ENCODE results near the gene CACNA1C.

CACNA1C gene

DNA sequence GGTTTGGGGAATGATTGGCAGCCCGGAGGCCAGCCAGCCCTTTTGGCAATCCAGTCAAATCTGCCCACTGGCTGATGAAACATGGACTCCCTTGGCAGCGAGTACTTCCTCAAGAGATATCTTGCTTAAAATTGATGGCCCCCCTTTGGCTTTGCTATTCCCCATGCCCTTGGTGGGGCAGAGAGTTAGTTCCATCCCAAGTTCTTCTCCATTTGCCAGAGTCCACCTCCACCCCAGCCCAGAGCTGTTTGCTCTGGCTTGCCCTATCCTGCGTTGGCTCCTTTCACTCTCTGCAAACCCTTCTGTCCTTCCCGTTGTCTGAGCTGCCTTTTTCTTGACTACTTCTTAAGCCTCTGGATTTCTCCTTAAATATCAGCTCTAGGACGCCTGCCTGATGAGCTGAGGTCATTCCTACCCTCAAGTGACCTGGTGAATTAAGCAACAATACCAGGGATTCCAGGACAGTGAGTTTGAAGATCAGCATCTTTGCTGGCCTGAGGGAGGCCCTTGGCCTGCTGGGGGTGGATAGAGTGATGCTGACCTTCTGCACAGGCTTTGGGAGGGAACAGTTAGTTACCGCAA lies 212.0 kb downstream of the CACNA1C start:
- DNase-seq = no peak

DNA sequence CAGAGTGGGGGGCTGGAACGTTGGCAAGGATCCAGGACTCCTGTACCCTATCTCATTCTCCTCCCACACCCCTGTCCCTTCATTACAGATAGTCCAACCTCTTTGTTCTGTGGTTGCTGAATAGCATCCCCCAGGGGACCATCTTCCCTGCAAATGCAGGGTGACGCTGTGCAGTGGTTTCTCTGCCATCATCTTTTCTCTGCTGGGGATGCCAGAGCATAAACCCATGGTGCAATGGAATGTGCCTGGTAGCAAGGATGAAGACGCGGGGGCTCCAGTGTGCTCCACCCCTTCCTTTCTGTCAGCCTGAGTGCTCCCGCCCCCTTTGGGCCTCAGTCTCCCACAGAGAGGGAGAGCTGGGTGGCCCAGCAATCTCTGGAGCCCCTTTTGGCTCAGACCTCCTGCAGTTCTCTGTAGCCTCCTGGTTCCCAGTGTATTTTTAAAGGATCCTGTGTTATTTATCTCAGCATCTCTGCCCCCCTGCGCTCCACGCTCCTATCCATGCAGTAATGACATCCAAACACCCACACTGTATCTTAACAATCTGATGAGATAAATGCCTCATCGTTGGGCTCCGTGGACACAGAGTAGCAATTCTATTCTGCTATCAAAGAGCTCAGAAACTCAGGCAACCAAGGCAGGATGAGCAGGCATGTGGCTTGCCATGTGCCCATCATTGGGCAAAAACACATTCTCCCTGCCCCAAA lies 212.8 kb downstream of the CACNA1C start:
- no peak for DNase-seq

- DNase-seq = no peak
Observed at GRCh38 chr12:2266666-2267620, 214.2 kb downstream of the CACNA1C start.

- DNase-seq = no peak
Observed at GRCh38 chr12:2267703-2268470, 215.1 kb downstream of the CACNA1C start.

GRCh38 chr12:2268471-2269286 lies 215.9 kb downstream of the CACNA1C start:
- no peak for DNase-seq

GRCh38 chr12:2270846-2271245 lies 218.1 kb downstream of the CACNA1C start:
- DNase-seq = no peak

GRCh38 chr12:2271961-2272360 lies 219.2 kb downstream of the CACNA1C start:
- DNase-seq = no peak

GRCh38 chr12:2273288-2273687 lies 220.5 kb downstream of the CACNA1C start:
- no peak for DNase-seq

GRCh38 chr12:2273751-2274150 lies 221.0 kb downstream of the CACNA1C start:
- no peak for DNase-seq

DNA sequence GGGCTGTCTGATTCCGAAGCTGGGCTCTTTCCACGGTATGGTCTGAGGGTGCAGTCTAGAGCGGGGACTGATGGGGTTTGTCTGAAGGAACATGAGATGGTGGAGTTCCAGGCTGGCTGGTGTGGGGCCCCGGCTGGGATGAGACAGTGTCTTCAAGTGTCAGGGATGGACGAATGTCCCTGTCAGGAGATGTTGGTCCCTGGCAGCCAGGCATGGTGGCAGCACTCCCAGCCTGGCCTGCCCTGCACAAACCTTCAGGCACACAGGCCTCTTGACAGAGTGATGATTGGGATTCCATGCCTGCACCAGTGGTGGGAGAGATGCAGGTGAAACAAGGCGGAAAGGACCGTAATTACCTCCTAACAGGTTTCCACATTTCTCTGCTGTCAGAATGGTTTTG lies 221.9 kb downstream of the CACNA1C start:
- no peak for DNase-seq

GRCh38 chr12:2276288-2277033 lies 223.7 kb downstream of the CACNA1C start:
- no peak for DNase-seq

DNA sequence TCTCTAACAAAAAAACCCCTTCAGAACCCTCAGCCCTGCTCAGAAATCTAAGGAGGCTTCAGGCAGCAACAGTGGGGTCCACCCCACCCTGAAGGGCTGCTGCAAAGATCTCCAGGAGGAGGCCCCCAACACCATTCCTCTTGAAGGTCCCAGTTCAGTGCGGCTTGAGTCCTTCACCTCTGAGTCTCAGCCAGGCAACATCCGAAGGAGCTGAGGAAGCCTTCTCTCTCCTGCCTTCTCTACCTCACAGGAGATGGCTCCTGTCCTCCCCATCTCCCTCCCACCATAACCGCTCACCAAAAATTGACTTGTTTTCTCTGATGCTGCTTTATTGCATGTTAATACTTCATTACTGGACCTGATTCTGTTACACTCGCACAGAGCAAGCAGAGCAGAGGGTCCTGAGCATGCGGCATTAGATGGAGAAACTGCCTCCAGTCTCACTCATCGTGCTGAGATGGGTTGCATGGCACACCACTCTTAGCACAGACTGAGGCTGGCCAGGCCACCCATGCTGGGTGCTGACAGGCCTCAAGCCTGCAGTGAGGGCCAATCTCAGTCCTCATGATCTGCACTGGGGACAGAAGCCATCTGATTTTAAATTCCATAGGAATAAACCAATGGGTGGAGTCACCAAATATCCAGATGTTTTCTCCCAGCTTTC lies 224.8 kb downstream of the CACNA1C start:
- DNase-seq = no peak

GRCh38 chr12:2281446-2281845 lies 228.7 kb downstream of the CACNA1C start:
- DNase-seq = no peak

GRCh38 chr12:2282318-2282717 lies 229.5 kb downstream of the CACNA1C start:
- no peak for DNase-seq

DNA sequence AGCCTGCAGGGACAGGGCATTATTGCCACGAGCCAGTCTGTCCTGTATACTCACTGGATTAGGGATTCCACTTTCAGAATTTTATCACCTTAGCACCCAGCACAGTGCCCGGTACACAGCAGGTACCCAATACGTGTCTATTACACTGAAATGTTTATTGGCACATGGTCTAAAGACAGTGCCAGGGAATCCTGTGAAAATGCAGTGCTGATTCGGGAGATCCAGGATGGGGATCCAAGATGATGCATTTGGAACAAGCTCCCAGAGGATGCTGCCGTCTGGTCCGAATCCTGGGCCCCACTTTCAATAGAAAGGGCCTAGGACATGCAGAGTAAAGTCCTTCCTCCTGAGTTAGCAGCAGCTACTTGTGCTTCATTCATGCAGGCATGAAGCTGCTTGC lies 230.7 kb downstream of the CACNA1C start:
- DNase-seq = no peak

- DNase-seq = no peak
Observed at GRCh38 chr12:2283916-2284315, 231.1 kb downstream of the CACNA1C start.

DNA sequence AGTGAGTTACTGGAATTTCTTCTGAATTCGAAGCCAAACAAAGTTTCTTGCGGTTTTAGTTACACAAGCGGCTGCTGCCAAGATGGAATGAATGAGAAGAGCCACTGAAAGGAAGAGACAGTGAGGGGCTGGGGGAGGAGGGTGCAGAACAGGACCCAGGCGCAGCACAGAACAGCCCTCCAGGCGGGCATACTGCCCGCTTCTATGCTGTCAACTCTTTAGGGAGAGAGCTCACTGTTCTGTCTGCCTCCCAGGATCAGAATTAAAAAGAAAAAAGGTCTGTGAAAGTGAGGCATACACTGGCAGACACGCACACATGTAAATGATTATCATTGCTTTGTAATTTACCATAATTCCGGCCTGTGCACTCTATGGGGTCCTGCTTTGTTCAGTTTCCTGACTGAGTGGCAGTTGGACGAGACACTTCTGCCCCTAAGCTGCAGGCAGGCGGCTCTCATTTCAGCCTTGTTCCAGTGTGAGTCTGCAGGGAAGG lies 231.6 kb downstream of the CACNA1C start:
- no peak for DNase-seq

DNA sequence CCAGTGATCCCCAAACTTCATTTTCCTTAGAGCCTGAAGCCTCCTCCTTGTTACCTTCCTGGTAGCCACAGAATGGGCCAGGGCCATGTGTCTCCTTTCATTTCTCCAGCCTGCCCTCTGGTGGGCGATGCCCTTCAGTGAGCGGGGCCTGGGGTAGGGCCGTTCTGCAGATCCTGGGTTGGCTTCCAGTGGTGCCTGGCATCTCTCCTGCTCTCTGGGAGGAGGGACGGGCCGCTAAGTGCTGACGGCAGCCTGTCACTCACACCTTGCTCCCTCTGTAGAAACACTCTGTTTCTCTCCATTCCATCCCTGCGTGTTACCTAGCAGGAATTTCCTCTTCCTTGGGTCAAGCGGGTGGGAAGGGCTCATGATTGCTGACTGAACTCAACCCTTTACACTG lies 232.1 kb downstream of the CACNA1C start:
- no peak for DNase-seq

DNA sequence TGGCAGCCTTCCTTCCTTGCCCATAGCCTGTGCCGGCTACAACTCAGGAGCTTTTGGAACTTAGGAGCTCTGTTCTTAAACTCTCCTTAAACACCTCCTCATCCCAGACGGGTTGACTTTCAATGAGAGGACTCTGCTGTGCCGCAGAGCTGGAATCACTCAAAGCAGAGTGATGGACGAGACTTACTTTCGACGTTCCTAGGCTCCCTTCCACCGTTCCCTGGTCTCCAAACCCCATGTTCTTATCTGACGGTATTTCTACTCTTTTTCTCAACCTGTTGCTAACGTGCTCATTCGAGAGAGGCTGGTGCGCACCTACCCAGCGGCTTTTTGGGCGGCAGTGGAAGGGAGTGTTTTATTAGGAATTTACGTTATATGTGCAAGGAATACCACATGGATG lies 232.7 kb downstream of the CACNA1C start:
- no peak for DNase-seq

- no peak for DNase-seq
Observed at GRCh38 chr12:2286047-2286446, 233.3 kb downstream of the CACNA1C start.

All from CD4-positive, alpha-beta T cell treated with Interleukin-10 for 1 hour (primary cell).